Effector memory CD8-positive, alpha-beta T cell (primary cell): ENCODE results near the gene ECE1.

ENCODE experiments used
- ATAC-seq: fragments of 150-1000 bp; cut with Tn5 transposase; replicated peaks from 2 replicates; pipeline ENCODE4 v1.10.0; 2021; ENCODE audit warnings: mild to moderate bottlenecking, moderate library complexity
- DNase-seq, 3 experiments: peaks; one replicate each; pipeline ENCODE4 v3.0.0; 2021
- H3K27ac Mint-ChIP-seq, 2 donors: one replicate each; pipeline ENCODE4 v1.8.0; 2022; ENCODE audit warnings: mild to moderate bottlenecking in 2 of 2, mixed read lengths in 2 of 2, moderate library complexity in 2 of 2
- H3K27me3 Mint-ChIP-seq, 2 donors: one replicate each; pipeline ENCODE4 v1.8.0; 2022; ENCODE audit warnings: mixed read lengths in 2 of 2
- H3K36me3 Mint-ChIP-seq: one replicate; pipeline ENCODE4 v1.8.0; 2022; ENCODE audit warnings: mild to moderate bottlenecking, moderate library complexity, mixed read lengths; ENCODE audit not compliant: insufficient read depth
- H3K4me1 Mint-ChIP-seq, 2 donors: one replicate each; pipeline ENCODE4 v1.8.0; 2022; ENCODE audit warnings: low read depth in 2 of 2, mixed read lengths in 2 of 2
- H3K4me3 Mint-ChIP-seq, 2 donors: one replicate each; pipeline ENCODE4 v1.8.0; 2022; ENCODE audit warnings: mild to moderate bottlenecking in 2 of 2, mixed read lengths in 2 of 2, moderate library complexity in 2 of 2
- H3K9me3 Mint-ChIP-seq, 2 donors: one replicate each; pipeline ENCODE4 v1.8.0; 2022; ENCODE audit warnings: mixed read lengths in 2 of 2
- total RNA-seq, 9 experiments: gene quantifications; one replicate each; lab custom pipeline; 2026; lab: John Stamatoyannopoulos, UW

The ECE1 gene
- total RNA-seq = 114 to 402 (median 201) reads per million in 9 experiments

DNA sequence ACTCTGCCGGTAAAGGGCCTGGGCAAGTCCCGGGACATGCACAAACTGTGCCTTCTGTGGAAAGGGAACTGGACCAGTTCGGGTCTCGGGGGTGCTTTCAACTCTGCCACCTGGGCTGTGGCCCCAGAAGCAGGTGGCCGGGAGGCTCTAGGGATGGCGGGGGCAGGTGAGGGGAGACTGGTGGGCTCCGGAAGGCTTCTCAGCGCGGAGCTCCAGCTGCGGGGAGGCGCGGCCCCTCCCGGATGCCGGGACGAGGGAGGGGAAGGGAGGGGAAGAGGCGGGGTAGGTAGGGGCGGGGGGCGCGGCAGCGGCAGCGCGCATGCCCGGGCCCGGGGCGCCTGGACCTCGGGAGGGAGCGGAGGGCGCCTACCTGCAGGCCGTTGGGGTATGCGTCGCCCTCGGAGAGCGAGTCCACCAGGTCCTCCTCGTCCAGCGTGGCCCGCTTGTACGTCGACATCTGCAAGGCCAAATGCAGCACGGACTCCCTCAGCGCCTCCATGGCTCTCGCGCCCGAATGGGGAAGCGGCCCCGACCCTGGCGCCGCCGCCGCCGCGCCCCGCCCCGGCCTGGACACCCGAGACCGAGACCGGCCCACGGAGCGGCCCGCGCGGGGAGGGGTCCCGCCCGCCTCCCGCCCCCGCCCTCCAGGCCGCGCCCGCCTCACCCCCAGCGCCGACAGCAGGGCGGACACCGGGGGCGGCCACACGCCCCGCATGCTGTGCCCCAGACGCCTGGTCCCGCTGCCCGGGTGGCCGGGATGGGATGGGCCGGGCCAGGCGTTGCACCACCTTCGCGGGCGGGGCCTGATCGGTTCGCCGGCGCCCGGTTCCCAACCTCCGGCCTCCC is at the start of gene ECE1:
TSS of gene ECE1 (minus strand) at position 764 of the 846 bp plus-strand sequence. CDS start at position 715, 49 bp downstream.
- H3K27ac Mint-ChIP-seq = peak within 1 kb of the TSS; percentile 98 to 99
- H3K4me3 Mint-ChIP-seq = peak within 1 kb of the TSS; percentile 91 to 93
- ATAC-seq (no peak), DNase-seq (peak; percentile 9 to 23 (median 17))
- no peaks in the 10 kb centered on the region for H3K9me3 Mint-ChIP-seq
- peaks cover 54% of the 10 kb centered on the region in 2 donors for H3K4me1 Mint-ChIP-seq
- H3K36me3 Mint-ChIP-seq = peaks cover 43% of the 10 kb centered on the region
- H3K27me3 Mint-ChIP-seq = no peaks in the 10 kb centered on the region

- no peak overlapping the region for H3K4me3 Mint-ChIP-seq
- no peak for ATAC-seq
- H3K36me3 Mint-ChIP-seq = peaks cover 14% of the 10 kb centered on the region
- no peaks in the 10 kb centered on the region for H3K9me3 Mint-ChIP-seq
- no peak for DNase-seq
- peaks cover 57 to 58% of the 10 kb centered on the region in 2 donors for H3K4me1 Mint-ChIP-seq
- no peaks in the 10 kb centered on the region for H3K27me3 Mint-ChIP-seq
- peak overlapping the region in 1 of 2 donors; percentile 33 for H3K27ac Mint-ChIP-seq
Observed at GRCh38 chr1:21339356-21340229, 49.3 kb upstream of the ECE1 start.

DNA sequence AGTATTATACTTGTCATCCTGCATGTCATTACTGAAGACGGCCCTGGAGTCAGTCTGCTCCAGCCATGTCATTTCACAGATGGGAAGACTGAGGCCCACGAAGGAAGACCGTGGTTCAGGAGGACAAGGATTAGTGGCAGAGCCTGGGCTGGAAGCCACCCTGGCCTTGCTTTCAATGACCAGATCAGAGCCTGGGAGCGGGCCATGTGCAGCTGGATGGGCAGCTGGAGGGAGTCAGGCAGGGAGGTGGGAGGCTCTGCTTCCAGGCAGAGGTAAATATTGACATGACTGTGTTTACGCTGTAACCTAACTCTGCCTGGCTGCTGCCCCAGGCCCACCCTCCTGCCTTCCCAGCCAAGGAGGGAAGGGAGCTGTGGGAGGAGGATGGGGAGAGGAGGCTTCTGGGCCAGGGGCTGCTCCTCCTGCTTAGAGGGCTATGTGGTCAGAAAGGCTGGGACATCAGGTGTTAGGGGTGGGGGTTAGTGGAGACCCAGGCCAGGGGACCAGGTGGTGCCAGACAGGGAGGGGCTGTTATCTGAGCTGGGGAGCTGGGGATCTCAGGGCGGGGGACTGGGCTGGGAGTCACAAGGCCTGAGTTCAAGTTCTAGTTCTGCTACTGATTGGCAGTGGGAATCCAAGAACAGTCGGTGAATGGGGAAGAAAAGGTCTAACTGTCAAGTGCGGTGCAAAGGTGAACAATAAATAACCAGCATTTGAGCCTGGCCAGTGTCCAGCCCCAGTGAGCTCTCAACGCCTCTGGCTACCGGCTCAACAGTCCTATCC is 48.5 kb upstream of the ECE1 start:
- Mint-ChIP-seq H3K36me3 (peaks cover 18% of the 10 kb centered on the region), H3K27me3 (no peaks in the 10 kb centered on the region), H3K27ac (peak overlapping the region; percentile 33 to 46), H3K4me1 (peaks cover 59 to 60% of the 10 kb centered on the region in 2 donors), H3K4me3 (no peak overlapping the region), H3K9me3 (no peaks in the 10 kb centered on the region)
- ATAC-seq = no peak
- DNase-seq = no peak

DNA sequence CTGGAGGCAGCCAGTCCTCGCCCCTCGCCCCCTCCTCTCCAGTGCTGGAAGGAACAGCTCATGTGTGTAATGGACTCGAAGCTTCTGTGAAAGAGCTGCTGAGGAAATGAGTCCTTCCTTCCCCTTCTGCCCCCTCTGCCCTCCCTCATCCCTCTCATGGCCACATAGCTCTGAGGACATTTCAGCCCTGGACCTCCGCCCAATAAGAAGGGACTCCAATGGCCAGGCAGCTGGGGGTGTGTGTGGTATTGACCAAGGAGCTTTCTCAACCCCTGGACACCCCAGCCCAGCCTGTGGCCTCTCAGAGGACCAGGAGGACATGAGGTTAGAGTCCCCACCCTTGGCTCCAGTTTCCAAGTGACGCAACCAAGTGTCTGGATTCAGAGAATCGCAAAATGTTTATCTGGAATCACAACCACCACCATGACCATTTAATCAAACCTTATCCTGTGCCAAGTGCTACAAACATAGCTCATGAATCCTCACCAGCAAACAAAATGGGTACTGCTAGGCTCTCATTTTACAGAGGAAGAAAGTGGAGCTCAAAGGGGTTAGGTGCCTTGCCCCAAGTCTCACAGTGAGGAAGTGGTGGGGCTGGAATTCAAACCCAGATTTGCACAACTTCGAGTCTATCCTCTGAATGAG is 47.8 kb upstream of the ECE1 start:
- DNase-seq = no peak
- H3K27me3 Mint-ChIP-seq = no peaks in the 10 kb centered on the region
- H3K4me1 Mint-ChIP-seq = peaks cover 53 to 54% of the 10 kb centered on the region in 2 donors
- no peak overlapping the region for H3K4me3 Mint-ChIP-seq
- peak overlapping the region; percentile 33 to 46 for H3K27ac Mint-ChIP-seq
- no peaks in the 10 kb centered on the region for H3K9me3 Mint-ChIP-seq
- no peak for ATAC-seq
- H3K36me3 Mint-ChIP-seq = peaks cover 18% of the 10 kb centered on the region

DNA sequence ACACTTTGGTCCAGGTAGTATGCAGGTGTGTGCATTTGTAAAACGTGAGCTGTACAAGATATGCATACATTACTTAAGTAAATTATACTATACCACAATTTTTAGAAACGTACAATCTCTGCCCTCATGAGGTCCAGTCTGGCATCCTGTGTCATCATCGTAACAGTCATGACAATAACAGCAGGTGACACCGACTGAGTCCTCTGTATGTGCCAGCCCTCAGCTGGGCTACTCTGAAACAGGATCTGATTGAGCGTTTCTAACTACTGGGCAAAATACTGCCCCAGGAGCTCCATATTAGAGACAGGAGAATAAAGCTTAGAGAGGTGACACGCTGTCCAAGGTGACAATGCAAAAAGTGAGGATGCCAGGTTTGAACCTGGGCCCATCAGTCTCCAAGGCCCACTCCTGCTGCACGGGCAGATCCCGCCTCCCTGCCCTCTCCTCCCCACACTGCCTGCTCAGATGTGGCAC is 47.2 kb upstream of the ECE1 start:
- Mint-ChIP-seq H3K27me3 (no peaks in the 10 kb centered on the region), H3K36me3 (peaks cover 18% of the 10 kb centered on the region), H3K9me3 (no peaks in the 10 kb centered on the region), H3K27ac (peak overlapping the region in 1 of 2 donors; percentile 35), H3K4me3 (no peak overlapping the region), H3K4me1 (peaks cover 49 to 53% of the 10 kb centered on the region in 2 donors)
- DNase-seq (no peak), ATAC-seq (no peak)

DNA sequence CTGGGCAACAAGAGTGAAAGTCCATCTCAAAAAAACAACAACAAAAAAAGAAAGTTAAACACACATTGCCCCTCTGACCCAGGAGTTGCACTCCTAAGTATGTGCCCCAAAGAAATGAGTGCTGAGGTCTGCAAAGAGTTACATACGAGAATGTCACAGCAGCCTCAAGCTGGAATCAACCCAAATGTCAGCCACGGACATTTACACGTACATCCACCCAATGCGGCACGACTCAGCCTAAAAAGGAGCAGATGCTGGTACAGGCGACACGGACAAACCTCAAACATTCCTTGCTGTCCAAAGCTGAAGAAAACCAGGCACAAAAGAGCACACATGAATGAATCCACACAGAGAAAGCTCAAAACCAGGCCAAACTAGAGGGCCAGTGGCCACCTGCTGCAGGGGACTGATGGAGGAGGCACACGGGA is 46.8 kb upstream of the ECE1 start:
- Mint-ChIP-seq H3K27ac (peak overlapping the region in 1 of 2 donors; percentile 35), H3K9me3 (no peaks in the 10 kb centered on the region), H3K27me3 (no peaks in the 10 kb centered on the region), H3K36me3 (peaks cover 18% of the 10 kb centered on the region), H3K4me3 (no peak overlapping the region), H3K4me1 (peaks cover 47 to 50% of the 10 kb centered on the region in 2 donors)
- ATAC-seq (no peak), DNase-seq (no peak)

GRCh38 chr1:21335750-21336224 is 45.5 kb upstream of the ECE1 start:
- Mint-ChIP-seq H3K4me3 (peak overlapping the region; percentile 86 to 87), H3K36me3 (peaks cover 16% of the 10 kb centered on the region), H3K27me3 (no peaks in the 10 kb centered on the region), H3K27ac (peak overlapping the region in 1 of 2 donors; percentile 98), H3K4me1 (peaks cover 42 to 43% of the 10 kb centered on the region in 2 donors), H3K9me3 (no peaks in the 10 kb centered on the region)
- no peak for ATAC-seq
- DNase-seq = no peak

DNA sequence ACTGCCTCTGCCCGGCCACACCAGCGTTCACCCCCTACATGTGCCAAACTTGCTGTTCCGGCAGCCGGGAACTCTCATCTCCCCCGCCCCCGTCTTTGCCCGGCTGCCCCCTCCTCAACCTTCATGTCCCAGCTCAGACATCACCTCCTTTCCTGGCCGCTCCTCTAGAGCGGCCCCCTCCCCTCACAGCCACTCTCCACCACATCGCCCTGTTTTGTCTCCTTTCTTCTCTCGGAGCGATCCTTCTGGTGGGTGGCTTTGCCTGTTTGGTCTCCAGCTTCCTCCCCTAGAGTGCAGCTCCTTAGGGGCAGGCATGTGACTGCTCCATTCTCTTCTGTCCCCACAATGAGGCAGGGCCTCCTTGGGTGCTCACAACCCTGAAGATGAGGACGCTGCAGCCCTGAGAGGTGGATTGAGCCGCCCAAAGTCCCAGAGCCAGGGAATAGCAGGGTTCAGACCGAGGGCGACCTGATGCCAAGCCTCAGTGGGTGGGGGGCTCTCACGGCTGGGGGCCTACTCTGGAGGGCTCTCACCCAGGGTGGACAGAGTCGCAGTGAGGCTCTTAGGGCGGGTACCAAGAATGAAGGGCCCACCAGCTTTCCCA is 44.9 kb upstream of the ECE1 start:
- Mint-ChIP-seq H3K27me3 (no peaks in the 10 kb centered on the region), H3K4me1 (peaks cover 46 to 47% of the 10 kb centered on the region in 2 donors), H3K9me3 (no peaks in the 10 kb centered on the region), H3K27ac (peak overlapping the region; percentile 98), H3K36me3 (peaks cover 18% of the 10 kb centered on the region), H3K4me3 (peak overlapping the region; percentile 86 to 87)
- ATAC-seq (no peak), DNase-seq (no peak)

GRCh38 chr1:21334214-21335087 is 44.2 kb upstream of the ECE1 start:
- peak overlapping the region; percentile 86 to 87 for H3K4me3 Mint-ChIP-seq

DNA sequence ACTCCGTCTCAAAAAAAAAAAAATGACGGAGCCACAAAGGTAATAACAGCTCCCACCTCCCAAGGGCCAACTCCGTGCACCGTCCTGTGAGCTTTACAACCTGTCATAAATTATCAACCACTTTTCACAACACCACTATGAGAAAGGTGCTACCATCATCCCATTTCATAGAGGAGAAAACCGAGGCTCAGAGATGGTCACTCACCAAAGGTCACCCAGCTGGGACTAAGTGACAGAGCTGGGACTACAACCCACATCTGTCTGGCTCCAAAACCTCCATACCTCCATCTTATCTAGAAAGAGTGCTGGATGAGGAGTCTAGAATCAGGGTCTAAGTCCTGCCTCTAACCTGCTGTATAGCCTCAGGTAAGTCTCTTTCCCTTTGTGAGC is 43.6 kb upstream of the ECE1 start:
- H3K4me1 Mint-ChIP-seq = peaks cover 49 to 52% of the 10 kb centered on the region in 2 donors
- DNase-seq (no peak), ATAC-seq (no peak)
- H3K36me3 Mint-ChIP-seq = peaks cover 16% of the 10 kb centered on the region
- no peaks in the 10 kb centered on the region for H3K9me3 Mint-ChIP-seq
- H3K27me3 Mint-ChIP-seq = no peaks in the 10 kb centered on the region
- peak overlapping the region; percentile 98 for H3K27ac Mint-ChIP-seq
- H3K4me3 Mint-ChIP-seq = peak overlapping the region; percentile 86 to 87

More at GRCh38 chr1:21334214-21335087, 44.2 kb upstream of the ECE1 start:
- ATAC-seq (peak; percentile 90), DNase-seq (peak; percentile 78 to 85 (median 85))
- H3K36me3 Mint-ChIP-seq = peaks cover 16% of the 10 kb centered on the region
- H3K9me3 Mint-ChIP-seq = no peaks in the 10 kb centered on the region
- H3K27ac Mint-ChIP-seq = peak overlapping the region; percentile 98
- peaks cover 48 to 50% of the 10 kb centered on the region in 2 donors for H3K4me1 Mint-ChIP-seq
- no peaks in the 10 kb centered on the region for H3K27me3 Mint-ChIP-seq

GRCh38 chr1:21332554-21333311 is 42.5 kb upstream of the ECE1 start:
- peaks cover 46% of the 10 kb centered on the region in 2 donors for H3K4me1 Mint-ChIP-seq
- peak overlapping the region in 1 of 2 donors; percentile 59 for H3K27ac Mint-ChIP-seq
- no peak overlapping the region for H3K4me3 Mint-ChIP-seq
- DNase-seq (no peak), ATAC-seq (no peak)
- no peaks in the 10 kb centered on the region for H3K9me3 Mint-ChIP-seq
- H3K27me3 Mint-ChIP-seq = no peaks in the 10 kb centered on the region
- peaks cover 16% of the 10 kb centered on the region for H3K36me3 Mint-ChIP-seq
